Measurements from ENCODE around the gene MIER2. TPM values are rescaled to one million over a fixed set of nuclear protein-coding genes. Genes with fewer than 3 reads are reported as not detected.
A peak's percentile ranks its signal among the peaks of the same experiment; 100 is the strongest.
"Not testable (repeated sequence)": the region's sequence is repeated elsewhere in the genome, so short reads cannot be mapped to it uniquely, and the experiment has no call there.

MIER2 gene
- polyA plus RNA-seq, 3 donors from 2014 or later: 2.0 to 5.8 (median 4.9) TPM

- no peak for DNase-seq
- Mint-ChIP-seq H3K27ac (no peak overlapping the region), H3K9me3 (no peaks in the 10 kb centered on the region), H3K4me3 (no peak overlapping the region), H3K4me1 (no peaks in the 10 kb centered on the region), H3K27me3 (ENCODE audit: low read depth in 3 of 3) (peaks cover 1 to 5% (median 5%) of the 10 kb centered on the region in 3 donors), H3K36me3 (no peaks in the 10 kb centered on the region)
These were observed 63.3 kb downstream of the MIER2 start for GRCh38 chr19:281156-281853.

DNA sequence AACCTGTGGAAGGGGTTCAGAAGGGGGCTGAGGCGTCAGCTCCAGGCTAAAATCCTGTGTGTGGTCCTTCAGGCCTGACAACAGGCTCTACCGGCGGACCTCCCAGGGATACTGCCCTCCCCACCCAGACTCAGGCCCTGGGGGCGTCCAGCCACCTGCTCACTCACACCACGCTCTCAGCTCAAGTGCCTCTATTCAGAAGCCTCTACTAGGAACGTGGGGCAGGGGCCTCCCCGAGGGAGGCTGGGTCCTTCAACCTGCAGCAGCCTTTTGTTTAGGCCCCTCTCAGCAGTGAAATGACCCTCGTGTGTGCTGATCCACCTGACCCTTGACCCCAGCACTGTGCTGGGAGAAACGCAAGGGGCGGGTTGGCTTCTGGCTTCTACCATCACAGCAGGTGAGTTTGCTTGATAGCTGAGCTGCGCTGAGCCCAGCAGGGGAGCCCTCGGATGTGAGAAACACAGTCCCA lies 64.0 kb downstream of the MIER2 start:
- DNase-seq: no peak
- no peaks in the 10 kb centered on the region for H3K4me1 Mint-ChIP-seq
- H3K27me3 Mint-ChIP-seq (ENCODE audit: low read depth in 3 of 3): peaks cover 0 to 9% (median 5%) of the 10 kb centered on the region in 3 donors
- no peaks in the 10 kb centered on the region for H3K36me3 Mint-ChIP-seq
- no peak overlapping the region for H3K27ac Mint-ChIP-seq
- no peak overlapping the region for H3K4me3 Mint-ChIP-seq
- H3K9me3 Mint-ChIP-seq: no peaks in the 10 kb centered on the region

DNA sequence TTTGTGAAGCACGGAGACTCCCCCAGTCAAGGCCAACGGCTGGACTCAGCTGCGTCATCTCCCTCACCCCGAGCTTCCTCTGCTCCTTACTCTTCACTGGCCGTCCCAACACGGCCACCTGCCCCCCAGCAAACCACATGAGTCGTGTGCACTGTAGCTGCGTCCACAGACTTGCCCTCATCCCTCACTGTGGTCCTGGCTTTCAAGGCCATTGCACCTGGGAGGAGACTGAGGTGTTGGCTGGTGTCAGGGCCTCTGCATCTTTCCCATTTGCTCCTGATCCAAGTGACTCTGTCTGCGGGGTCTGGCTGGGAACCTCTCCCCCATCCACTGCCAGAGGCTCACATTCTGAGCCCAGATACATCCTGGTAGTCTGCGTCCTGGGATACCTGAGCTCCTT lies 64.9 kb downstream of the MIER2 start:
- no peaks in the 10 kb centered on the region for H3K9me3 Mint-ChIP-seq
- no peak for DNase-seq
- no peak overlapping the region for H3K27ac Mint-ChIP-seq
- H3K36me3 Mint-ChIP-seq: no peaks in the 10 kb centered on the region
- H3K27me3 Mint-ChIP-seq (ENCODE audit: low read depth in 3 of 3): peaks cover 0 to 14% (median 9%) of the 10 kb centered on the region in 3 donors
- H3K4me1 Mint-ChIP-seq: no peaks in the 10 kb centered on the region
- no peak overlapping the region for H3K4me3 Mint-ChIP-seq

GRCh38 chr19:279231-279630 lies 65.4 kb downstream of the MIER2 start:
- Mint-ChIP-seq H3K36me3 (no peaks in the 10 kb centered on the region), H3K4me3 (no peak overlapping the region), H3K9me3 (no peaks in the 10 kb centered on the region), H3K27me3 (ENCODE audit: low read depth in 3 of 3) (peaks cover 1 to 14% (median 9%) of the 10 kb centered on the region in 3 donors), H3K27ac (no peak overlapping the region), H3K4me1 (no peaks in the 10 kb centered on the region)
- no peak for DNase-seq

DNA sequence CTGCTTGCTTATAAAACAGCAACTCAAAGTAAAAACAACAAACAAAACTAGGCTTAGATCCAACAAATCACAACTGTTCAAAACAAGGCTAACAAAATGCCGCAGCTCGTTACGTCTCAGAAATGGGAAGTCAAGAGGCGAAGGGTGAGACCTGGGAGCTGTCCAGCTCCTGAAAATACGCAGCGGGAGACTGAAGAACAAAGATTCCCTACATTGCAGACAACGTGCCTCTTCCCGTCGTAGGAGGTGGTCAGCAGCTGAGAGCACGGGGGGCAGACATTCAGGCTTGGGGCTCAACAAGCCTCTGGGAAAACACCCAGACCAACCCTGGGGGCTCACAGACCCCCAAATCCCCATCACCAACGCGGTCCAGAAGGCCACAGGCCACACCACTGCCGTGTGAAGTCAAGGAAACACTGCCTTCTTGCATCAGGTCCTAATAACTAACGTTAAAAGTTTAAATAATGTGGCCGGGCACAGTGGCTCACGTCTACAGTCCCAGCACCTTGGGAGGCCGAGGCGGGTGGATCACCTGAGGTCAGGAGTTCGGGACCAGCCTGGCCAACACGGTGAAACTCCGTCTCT lies 66.9 kb downstream of the MIER2 start:
- no peak overlapping the region for H3K27ac Mint-ChIP-seq
- no peaks in the 10 kb centered on the region for H3K9me3 Mint-ChIP-seq
- H3K4me3 Mint-ChIP-seq: no peak overlapping the region
- no peaks in the 10 kb centered on the region for H3K36me3 Mint-ChIP-seq
- DNase-seq: no peak
- H3K4me1 Mint-ChIP-seq: no peaks in the 10 kb centered on the region
- peaks cover 3 to 14% (median 9%) of the 10 kb centered on the region in 3 donors for H3K27me3 Mint-ChIP-seq (ENCODE audit: low read depth in 3 of 3)

- Mint-ChIP-seq H3K4me1 (no peaks in the 10 kb centered on the region), H3K36me3 (no peaks in the 10 kb centered on the region), H3K27ac (no peak overlapping the region), H3K4me3 (no peak overlapping the region), H3K27me3 (ENCODE audit: low read depth in 3 of 3) (peaks cover 3 to 14% (median 9%) of the 10 kb centered on the region in 3 donors), H3K9me3 (no peaks in the 10 kb centered on the region)
- DNase-seq: no peak
These were observed 67.5 kb downstream of the MIER2 start for GRCh38 chr19:277131-277530.

DNA sequence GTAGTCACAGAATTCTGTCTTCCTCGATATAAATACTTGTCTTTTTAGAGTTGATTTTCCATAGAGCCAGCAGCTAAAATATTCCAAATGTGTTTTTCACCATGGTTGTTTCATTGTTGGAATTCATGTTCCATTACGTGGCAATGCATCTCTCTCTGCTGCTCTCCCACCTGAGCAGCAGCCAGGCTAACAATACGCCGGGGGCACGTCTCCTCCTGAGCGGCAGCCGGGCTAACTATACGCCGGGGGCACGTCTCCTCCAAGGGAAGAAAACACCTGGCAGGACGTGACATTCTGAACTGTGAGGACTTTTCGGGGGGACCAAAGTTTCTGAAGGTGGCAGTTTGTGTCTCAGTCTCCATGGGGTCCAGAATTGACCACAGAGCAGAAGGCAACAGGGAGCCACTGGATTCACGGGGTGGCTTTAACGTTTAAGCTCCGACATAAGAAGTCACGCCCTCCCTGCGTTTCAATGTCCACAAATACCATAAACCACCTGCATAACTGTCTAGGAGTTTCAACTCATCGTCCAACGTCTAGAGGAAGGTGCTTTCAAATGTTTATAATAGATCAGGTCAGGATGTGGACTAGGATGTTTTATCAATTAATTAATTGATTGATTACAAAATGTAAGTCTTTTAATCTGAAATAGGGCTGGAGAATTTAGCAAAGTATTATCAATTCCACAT lies 68.5 kb downstream of the MIER2 start:
- H3K9me3 Mint-ChIP-seq: no peaks in the 10 kb centered on the region
- no peak for DNase-seq
- H3K27ac Mint-ChIP-seq: no peak overlapping the region
- no peak overlapping the region for H3K4me3 Mint-ChIP-seq
- no peaks in the 10 kb centered on the region for H3K36me3 Mint-ChIP-seq
- peaks cover 3 to 14% (median 6%) of the 10 kb centered on the region in 3 donors for H3K27me3 Mint-ChIP-seq (ENCODE audit: low read depth in 3 of 3)
- H3K4me1 Mint-ChIP-seq: no peaks in the 10 kb centered on the region

GRCh38 chr19:275000-275399 lies 69.6 kb downstream of the MIER2 start:
- Mint-ChIP-seq H3K4me3 (no peak overlapping the region), H3K27me3 (ENCODE audit: low read depth in 3 of 3) (peaks cover 3 to 14% (median 6%) of the 10 kb centered on the region in 3 donors)

DNA sequence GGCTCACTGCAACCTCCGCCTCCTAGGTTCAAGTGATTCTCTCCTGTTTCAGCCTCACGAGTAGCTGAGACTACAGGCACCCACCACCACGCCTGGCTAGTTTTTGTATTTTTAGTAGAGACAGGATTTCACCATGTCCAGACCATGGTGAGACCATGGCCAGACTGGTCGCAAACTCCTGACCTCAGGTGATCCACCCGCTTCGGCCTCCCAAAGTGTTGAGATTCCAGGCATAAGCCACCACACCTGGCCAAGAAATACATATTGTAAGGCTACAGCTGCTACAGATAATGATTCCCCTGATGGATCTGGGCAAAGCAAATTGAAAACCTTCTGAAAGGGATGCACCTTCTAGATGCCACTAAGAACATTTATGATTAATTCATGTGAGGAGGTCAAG lies 71.2 kb downstream of the MIER2 start:
- no peak for DNase-seq
- H3K4me1 Mint-ChIP-seq: no peaks in the 10 kb centered on the region
- H3K9me3 Mint-ChIP-seq: no peaks in the 10 kb centered on the region
- no peak overlapping the region for H3K4me3 Mint-ChIP-seq
- no peaks in the 10 kb centered on the region for H3K36me3 Mint-ChIP-seq
- H3K27ac Mint-ChIP-seq: no peak overlapping the region
- H3K27me3 Mint-ChIP-seq (ENCODE audit: low read depth in 3 of 3): peaks cover 3 to 16% (median 6%) of the 10 kb centered on the region in 3 donors

More at GRCh38 chr19:275000-275399, 69.6 kb downstream of the MIER2 start:
- Mint-ChIP-seq H3K4me1 (no peaks in the 10 kb centered on the region), H3K36me3 (no peaks in the 10 kb centered on the region), H3K9me3 (no peaks in the 10 kb centered on the region), H3K27ac (no peak overlapping the region)
- no peak for DNase-seq

DNA sequence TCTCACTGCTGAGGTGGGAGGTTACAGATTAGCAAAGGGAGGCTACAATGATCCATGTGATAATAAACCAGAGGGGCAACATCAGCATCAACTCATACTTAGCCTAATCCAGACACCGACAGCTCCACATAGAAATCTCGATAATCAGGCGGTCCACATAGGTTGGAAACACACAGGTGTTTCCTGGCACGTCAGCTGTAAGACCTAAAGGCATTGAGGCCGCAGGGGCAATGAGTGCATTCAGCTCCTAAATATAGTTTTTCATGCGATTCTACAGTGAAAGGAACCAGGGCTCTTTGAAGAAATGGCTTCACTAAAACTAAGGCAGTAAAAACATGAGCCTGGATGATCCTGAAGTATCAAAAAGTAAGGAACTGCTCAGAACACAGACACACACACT lies 72.7 kb downstream of the MIER2 start:
- DNase-seq: no peak
- peaks cover 5 to 16% (median 10%) of the 10 kb centered on the region in 3 donors for H3K27me3 Mint-ChIP-seq (ENCODE audit: low read depth in 3 of 3)
- peaks cover 4 to 9% of the 10 kb centered on the region in 2 donors for H3K4me1 Mint-ChIP-seq
- no peak overlapping the region for H3K4me3 Mint-ChIP-seq
- peak overlapping the region in 1 of 6 donors; percentile 10 for H3K27ac Mint-ChIP-seq
- no peaks in the 10 kb centered on the region for H3K36me3 Mint-ChIP-seq
- H3K9me3 Mint-ChIP-seq: no peaks in the 10 kb centered on the region

DNA sequence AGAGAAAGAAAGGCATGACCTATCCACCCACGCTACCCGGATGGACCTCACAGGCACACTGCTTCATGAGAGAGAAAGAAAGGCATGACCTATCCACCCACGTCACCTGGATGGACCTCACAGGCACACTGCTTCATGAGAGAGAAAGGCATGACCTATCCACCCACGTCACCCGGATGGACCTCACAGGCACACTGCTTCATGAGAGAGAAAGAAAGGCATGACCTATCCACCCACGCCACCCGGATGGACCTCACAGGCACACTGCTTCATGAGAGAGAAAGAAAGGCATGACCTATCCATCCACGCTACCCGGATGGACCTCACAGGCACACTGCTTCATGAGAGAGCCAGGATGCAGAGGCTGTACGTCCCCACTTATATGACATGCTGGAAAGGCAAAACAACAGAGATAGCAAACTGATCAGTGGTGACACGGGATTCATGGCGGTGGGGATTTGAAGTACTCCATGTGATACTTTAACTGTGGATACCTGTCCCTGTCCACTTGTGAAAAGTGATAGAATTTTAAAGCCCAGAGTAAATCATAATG lies 73.8 kb downstream of the MIER2 start:
- Mint-ChIP-seq H3K4me1 (peaks cover 7 to 14% of the 10 kb centered on the region in 2 donors), H3K27me3 (ENCODE audit: low read depth in 3 of 3) (peaks cover 5 to 17% (median 8%) of the 10 kb centered on the region in 3 donors)
- H3K27ac Mint-ChIP-seq, DNase-seq, H3K36me3 Mint-ChIP-seq, H3K4me3 Mint-ChIP-seq, H3K9me3 Mint-ChIP-seq: not testable (repeated sequence)

DNA sequence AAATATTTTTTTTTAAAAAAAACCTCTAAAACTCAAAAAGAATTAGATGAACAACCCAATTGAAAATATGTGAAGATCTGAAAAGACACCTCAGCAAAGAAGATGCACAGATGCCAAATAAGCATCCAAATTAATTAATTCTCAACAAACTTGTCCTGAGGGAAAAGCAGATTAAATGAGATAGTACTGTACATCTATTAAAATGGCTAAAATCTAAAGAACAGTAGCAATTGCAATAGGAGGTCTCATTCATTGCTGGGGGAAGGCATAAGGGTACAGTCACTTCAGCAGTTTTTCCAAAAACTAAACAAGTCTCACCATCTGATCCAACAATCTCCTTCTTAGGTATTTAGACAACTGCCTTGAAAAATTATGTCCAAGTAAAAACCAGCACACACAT lies 75.4 kb downstream of the MIER2 start:
- H3K27ac Mint-ChIP-seq: no peak overlapping the region
- H3K9me3 Mint-ChIP-seq: no peaks in the 10 kb centered on the region
- peaks cover 7 to 14% of the 10 kb centered on the region in 2 donors for H3K4me1 Mint-ChIP-seq
- H3K27me3 Mint-ChIP-seq (ENCODE audit: low read depth in 3 of 3): peaks cover 7 to 17% (median 10%) of the 10 kb centered on the region in 3 donors
- H3K4me3 Mint-ChIP-seq: no peak overlapping the region
- no peaks in the 10 kb centered on the region for H3K36me3 Mint-ChIP-seq
- DNase-seq: no peak

DNA sequence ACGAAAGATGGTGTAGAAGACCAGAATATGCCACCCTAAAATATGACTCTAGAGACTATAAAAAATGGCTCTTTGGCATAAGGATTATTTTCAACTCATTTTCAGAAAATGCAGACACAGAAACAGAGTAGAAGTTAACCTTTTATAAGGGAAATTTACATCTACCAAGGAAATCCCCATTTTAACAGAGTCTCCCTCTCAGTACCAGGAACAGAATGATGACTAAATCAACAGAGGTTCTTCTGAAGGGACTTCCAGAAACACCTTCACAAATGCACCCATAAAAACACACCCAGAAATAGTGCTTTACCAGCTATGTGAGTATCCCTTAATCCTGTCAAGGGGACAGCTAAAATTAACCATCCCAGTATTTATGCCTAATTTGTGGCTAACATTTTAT lies 82.5 kb downstream of the MIER2 start:
- Mint-ChIP-seq H3K27ac (no peak overlapping the region), H3K4me3 (no peak overlapping the region), H3K27me3 (ENCODE audit: low read depth in 3 of 3) (peaks cover 8 to 20% (median 11%) of the 10 kb centered on the region in 3 donors), H3K9me3 (no peaks in the 10 kb centered on the region), H3K36me3 (no peaks in the 10 kb centered on the region), H3K4me1 (peaks cover 3 to 8% of the 10 kb centered on the region in 2 donors)
- DNase-seq: no peak

GRCh38 chr19:256804-257203 lies 87.8 kb downstream of the MIER2 start:
- H3K27me3 Mint-ChIP-seq (ENCODE audit: low read depth in 3 of 3): peaks cover 5 to 19% (median 18%) of the 10 kb centered on the region in 3 donors
- not testable (repeated sequence) for DNase-seq, H3K4me3 Mint-ChIP-seq, H3K9me3 Mint-ChIP-seq, H3K36me3 Mint-ChIP-seq, H3K27ac Mint-ChIP-seq, H3K4me1 Mint-ChIP-seq

Measured in immature natural killer cell (primary cell).